ENCODE results near the gene KCNH4. TPM values are rescaled to one million over a fixed set of nuclear protein-coding genes. Genes with fewer than 3 reads are reported as not detected.

Gene KCNH4
- total RNA-seq, 4 donors from 2014 or later: 0.30 TPM; not detected in 3

DNA sequence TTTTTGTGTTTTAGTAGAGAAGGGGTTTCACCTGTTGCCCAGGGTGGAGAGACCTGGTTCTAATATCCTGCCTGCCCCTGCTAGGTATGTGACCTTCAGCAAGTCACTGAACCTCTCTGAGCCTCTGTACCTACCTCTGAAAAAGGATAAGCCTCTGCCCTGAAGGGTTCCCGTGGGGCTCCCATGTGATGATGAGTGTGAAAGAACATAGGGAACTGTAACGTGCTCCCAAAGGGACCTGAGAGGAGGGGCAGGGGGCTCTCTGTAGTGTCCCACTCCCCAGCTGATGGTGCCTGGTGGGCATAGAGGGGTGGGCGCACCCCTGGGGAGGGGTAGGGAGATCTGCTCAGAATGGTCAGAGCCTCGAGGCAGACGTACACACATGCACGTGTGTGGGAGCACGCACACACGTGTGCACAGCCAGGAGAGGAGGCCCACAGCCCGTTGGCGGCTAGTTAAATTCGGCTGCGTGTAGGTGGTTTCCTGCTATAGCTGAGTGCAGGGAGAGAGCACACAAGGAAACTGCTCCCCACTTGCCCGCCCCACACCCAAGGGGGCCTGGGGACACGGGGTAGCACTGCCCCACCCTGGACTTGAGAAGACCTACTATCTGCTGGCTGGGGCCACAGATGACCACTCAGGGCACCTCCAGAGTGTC is 6.7 kb downstream of the KCNH4 start:
- Histone ChIP-seq H3K27me3 (no peaks in the 10 kb centered on the region), H3K9me3 (no peaks in the 10 kb centered on the region), H3K27ac (no peak overlapping the region), H3K4me3 (no peak overlapping the region), H3K4me1 (no peaks in the 10 kb centered on the region), H3K36me3 (no peaks in the 10 kb centered on the region)
- TF ChIP-seq POLR2A (IDR thresholded peaks at IDR 0.05) (no peak), CTCF (IDR thresholded peaks at IDR 0.05) (no peak), EP300 (IDR thresholded peaks at IDR 0.05) (no peak)
- 66 to 75% methylated on average over 10 to 14 of the region's 14 CpGs for WGBS, 2 donors
- DNase-seq (ENCODE audit: low spot score in 2 of 2): no peak

DNA sequence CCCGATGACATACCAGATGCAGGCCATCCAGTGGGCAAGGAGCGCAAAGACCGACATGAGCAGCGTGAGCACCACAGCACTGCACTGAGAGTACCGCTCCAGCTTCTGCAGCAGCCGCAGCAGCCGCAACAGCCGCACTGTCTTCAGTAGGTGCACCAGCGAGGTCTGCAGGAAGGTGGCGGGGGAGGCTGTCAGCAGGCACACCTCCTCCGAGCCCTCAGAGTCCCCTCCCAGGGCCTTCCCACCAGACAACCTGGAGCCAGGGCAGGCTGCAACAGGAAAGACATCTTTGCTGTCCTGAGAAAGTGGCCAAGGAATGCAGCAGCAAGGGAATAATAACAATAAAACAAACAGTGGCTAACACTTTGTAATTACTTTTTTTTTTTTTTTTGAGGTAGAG is 9.1 kb downstream of the KCNH4 start:
- no peaks in the 10 kb centered on the region for H3K4me1 ChIP-seq
- no peak overlapping the region for H3K27ac ChIP-seq
- no peak overlapping the region for H3K4me3 ChIP-seq
- TF ChIP-seq EP300 (IDR thresholded peaks at IDR 0.05): no peak
- TF ChIP-seq POLR2A (IDR thresholded peaks at IDR 0.05): no peak
- no peak for TF ChIP-seq CTCF (IDR thresholded peaks at IDR 0.05)
- no peaks in the 10 kb centered on the region for H3K27me3 ChIP-seq
- DNase-seq (ENCODE audit: low spot score in 2 of 2): no peak
- WGBS, 2 donors: 50 to 56% methylated on average over 11 of the region's 11 CpGs
- no peaks in the 10 kb centered on the region for H3K36me3 ChIP-seq
- no peaks in the 10 kb centered on the region for H3K9me3 ChIP-seq

GRCh38 chr17:42169351-42169750 is 11.6 kb downstream of the KCNH4 start:
- DNase-seq (ENCODE audit: low spot score in 2 of 2): no peak
- H3K27me3 ChIP-seq: no peaks in the 10 kb centered on the region
- no peak overlapping the region for H3K27ac ChIP-seq
- TF ChIP-seq EP300 (IDR thresholded peaks at IDR 0.05) (no peak), POLR2A (IDR thresholded peaks at IDR 0.05) (no peak), CTCF (IDR thresholded peaks at IDR 0.05) (no peak)
- no peaks in the 10 kb centered on the region for H3K36me3 ChIP-seq
- 94 to 95% methylated on average over 24 to 29 of the region's 29 CpGs for WGBS, 2 donors
- H3K4me3 ChIP-seq: no peak overlapping the region
- H3K9me3 ChIP-seq: no peaks in the 10 kb centered on the region
- no peaks in the 10 kb centered on the region for H3K4me1 ChIP-seq

DNA sequence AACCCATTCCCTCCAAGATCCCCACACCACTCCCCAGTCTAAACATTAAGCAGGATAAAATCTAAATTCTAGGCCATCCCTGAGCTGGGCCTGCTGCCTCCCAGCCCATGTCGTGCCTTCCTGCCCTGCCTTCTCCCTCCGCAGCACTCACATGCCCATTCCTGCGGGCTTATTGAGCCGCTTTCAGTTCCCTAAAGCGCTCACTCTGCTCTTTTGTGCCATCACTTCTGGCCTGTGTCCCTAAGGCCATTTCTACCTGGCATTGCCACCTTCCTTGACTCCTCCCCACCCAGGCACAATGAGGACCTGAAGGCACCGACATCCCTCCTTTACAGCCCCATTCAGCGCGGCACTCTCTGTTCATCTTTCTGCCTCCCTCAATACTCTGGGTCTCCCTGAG is 13.1 kb downstream of the KCNH4 start:
- Histone ChIP-seq H3K27me3 (no peaks in the 10 kb centered on the region), H3K4me3 (no peak overlapping the region), H3K27ac (no peak overlapping the region), H3K4me1 (no peaks in the 10 kb centered on the region), H3K36me3 (no peaks in the 10 kb centered on the region), H3K9me3 (no peaks in the 10 kb centered on the region)
- 85 to 88% methylated on average over 8 of the region's 8 CpGs for WGBS, 2 donors
- no peak for DNase-seq (ENCODE audit: low spot score in 2 of 2)
- TF ChIP-seq POLR2A (IDR thresholded peaks at IDR 0.05): no peak
- TF ChIP-seq EP300 (IDR thresholded peaks at IDR 0.05): no peak
- TF ChIP-seq CTCF (IDR thresholded peaks at IDR 0.05): no peak

DNA sequence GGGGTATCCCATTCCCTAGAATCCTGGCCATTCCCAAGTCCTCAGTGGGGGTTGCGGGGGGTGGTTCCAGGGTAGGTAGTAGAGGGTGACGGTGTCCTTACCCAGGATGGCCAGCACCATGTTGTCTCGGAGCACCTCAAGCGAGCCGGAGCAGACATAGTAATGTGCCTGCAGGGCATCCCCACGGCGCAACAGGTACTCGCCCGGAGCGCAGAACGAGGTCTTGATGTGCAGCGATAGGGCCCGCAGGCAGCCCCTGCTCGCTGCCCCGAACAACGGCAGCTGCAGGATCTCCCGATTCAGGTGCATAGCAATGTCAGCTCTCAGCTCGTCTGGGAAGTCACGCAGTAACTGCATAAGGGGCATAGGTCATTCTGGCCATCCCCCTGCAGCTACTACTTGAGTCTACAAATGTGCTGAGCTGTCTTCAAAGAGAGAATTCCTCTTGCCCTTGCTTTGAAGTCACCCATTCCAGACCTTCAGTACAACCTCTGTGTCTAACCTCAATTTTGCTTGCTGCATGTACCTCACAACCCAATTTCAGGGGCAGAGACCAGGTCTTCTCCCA is 14.7 kb downstream of the KCNH4 start:
- Histone ChIP-seq H3K9me3 (no peaks in the 10 kb centered on the region), H3K36me3 (no peaks in the 10 kb centered on the region), H3K27ac (no peak overlapping the region), H3K4me1 (no peaks in the 10 kb centered on the region), H3K4me3 (no peak overlapping the region), H3K27me3 (no peaks in the 10 kb centered on the region)
- no peak for DNase-seq (ENCODE audit: low spot score in 2 of 2)
- TF ChIP-seq POLR2A (IDR thresholded peaks at IDR 0.05): no peak
- no peak for TF ChIP-seq CTCF (IDR thresholded peaks at IDR 0.05)
- TF ChIP-seq EP300 (IDR thresholded peaks at IDR 0.05): no peak
- 86 to 92% methylated on average over 18 to 19 of the region's 19 CpGs for WGBS, 2 donors

Data from tibial nerve (tissue), 4 donors.